Neural cell (in vitro differentiated cells): ENCODE results near the gene TFR2.

Experiments
- POLR2AphosphoS5 ChIP-seq: IDR thresholded peaks from 2 replicates; pipeline ENCODE4 v1.6.1; 2012
- TF ChIP-seq, protein P1 (sequence below): fragments of 450-650 bp; IDR thresholded peaks from 2 replicates; pipeline ENCODE4 v1.5.1; 2014; ENCODE audit warnings: antibody characterized with exemption, mild to moderate bottlenecking, moderate library complexity; ENCODE audit not compliant: poor library complexity, severe bottlenecking

DNA sequence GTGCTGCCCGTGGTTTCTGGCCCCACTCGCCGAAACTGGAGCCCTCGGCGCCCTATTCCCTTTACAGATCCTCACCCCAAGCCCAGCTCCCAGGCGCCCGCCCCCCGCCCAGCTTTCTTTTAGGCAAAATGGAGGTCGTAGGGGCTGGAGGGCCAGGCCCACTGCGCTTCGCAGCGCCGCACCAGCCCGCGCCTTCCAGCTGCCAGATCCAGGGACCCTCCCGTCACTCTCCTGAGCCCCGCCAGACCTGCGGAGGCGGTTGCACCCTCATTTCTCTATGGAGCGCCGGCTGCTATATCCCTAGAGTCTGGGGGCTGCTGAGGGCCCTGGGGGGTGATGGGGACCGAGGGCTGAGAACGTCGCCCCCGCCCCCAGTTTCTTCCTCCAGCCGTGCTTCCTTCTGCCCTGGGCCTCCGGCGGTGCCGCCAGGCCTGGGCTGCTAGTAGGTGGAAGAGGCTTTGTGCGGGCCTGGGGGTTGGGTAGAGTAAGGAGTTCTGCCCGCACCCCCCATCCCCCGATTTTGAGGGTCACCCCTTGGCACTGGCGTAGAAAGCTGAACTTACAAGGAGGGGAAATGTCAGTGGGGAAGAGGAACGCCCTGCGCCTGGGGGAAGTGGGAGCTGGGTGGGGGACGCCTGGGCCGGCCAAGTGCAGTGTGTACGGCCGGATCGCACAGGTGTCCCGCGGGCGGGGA, 33.2 kb upstream of the TFR2 start:
- no peak for TF ChIP-seq POLR2AphosphoS5
- TF ChIP-seq, protein P1, sequence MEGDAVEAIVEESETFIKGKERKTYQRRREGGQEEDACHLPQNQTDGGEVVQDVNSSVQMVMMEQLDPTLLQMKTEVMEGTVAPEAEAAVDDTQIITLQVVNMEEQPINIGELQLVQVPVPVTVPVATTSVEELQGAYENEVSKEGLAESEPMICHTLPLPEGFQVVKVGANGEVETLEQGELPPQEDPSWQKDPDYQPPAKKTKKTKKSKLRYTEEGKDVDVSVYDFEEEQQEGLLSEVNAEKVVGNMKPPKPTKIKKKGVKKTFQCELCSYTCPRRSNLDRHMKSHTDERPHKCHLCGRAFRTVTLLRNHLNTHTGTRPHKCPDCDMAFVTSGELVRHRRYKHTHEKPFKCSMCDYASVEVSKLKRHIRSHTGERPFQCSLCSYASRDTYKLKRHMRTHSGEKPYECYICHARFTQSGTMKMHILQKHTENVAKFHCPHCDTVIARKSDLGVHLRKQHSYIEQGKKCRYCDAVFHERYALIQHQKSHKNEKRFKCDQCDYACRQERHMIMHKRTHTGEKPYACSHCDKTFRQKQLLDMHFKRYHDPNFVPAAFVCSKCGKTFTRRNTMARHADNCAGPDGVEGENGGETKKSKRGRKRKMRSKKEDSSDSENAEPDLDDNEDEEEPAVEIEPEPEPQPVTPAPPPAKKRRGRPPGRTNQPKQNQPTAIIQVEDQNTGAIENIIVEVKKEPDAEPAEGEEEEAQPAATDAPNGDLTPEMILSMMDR = no peak
